OCI-LY1 (cell line): Measurements from ENCODE around the gene SNX27.

ENCODE experiments used
- H2AFZ ChIP-seq: fragments of 200-600 bp; sonication (generic), shearing (Covaris generic); 2 replicates; pipeline ENCODE4 v1.6.0; 2014; ENCODE audit warnings: antibody characterized with exemption, mild to moderate bottlenecking, low read length
- H3F3A ChIP-seq: fragments of 200-600 bp; sonication (generic), shearing (Covaris generic); 2 replicates; pipeline ENCODE4 v1.6.0; 2014; ENCODE audit warnings: mild to moderate bottlenecking, antibody characterized with exemption, low read length, moderate library complexity; ENCODE audit not compliant: insufficient read depth
- H3K27ac ChIP-seq: fragments of 200-600 bp; sonication (generic); 2 replicates; pipeline ENCODE4 v1.5.1; 2014; ENCODE audit warnings: low read length, mixed run types, mild to moderate bottlenecking, low read depth; ENCODE audit not compliant: poor library complexity, severe bottlenecking
- H3K27me3 ChIP-seq: fragments of 200-600 bp; sonication (generic); 2 replicates; pipeline ENCODE4 v1.6.0; 2014; ENCODE audit warnings: antibody characterized with exemption, mild to moderate bottlenecking, low read length, moderate library complexity; ENCODE audit not compliant: insufficient read depth
- H3K36me3 ChIP-seq: fragments of 200-600 bp; sonication (generic); 2 replicates; pipeline ENCODE4 v1.6.1; 2014; ENCODE audit warnings: mild to moderate bottlenecking, antibody characterized with exemption, low read length, moderate library complexity, mixed read lengths; ENCODE audit not compliant: insufficient read depth
- H3K4me1 ChIP-seq: fragments of 200-600 bp; sonication (generic); 2 replicates; pipeline ENCODE4 v1.5.1; 2014; ENCODE audit warnings: mild to moderate bottlenecking, low read length, moderate library complexity; ENCODE audit not compliant: insufficient read depth, severe bottlenecking
- H3K4me2 ChIP-seq: fragments of 200-600 bp; sonication (generic), shearing (Covaris generic); 2 replicates; pipeline ENCODE4 v1.6.1; 2014; ENCODE audit warnings: low read length
- H3K4me3 ChIP-seq: fragments of 200-600 bp; sonication (generic); 2 replicates; pipeline ENCODE4 v1.5.1; 2014; ENCODE audit warnings: low read length, low read depth, mild to moderate bottlenecking, mixed read lengths; ENCODE audit not compliant: poor library complexity, severe bottlenecking
- H3K79me2 ChIP-seq: fragments of 200-600 bp; shearing (Covaris generic); 2 replicates; pipeline ENCODE4 v1.6.1; 2016; ENCODE audit warnings: mixed run types, low read length, mixed read lengths; ENCODE audit not compliant: insufficient read depth
- H3K9ac ChIP-seq: fragments of 200-600 bp; sonication (generic), shearing (Covaris generic); 2 replicates; pipeline ENCODE4 v1.6.1; 2014; ENCODE audit warnings: mild to moderate bottlenecking, low read length, mixed read lengths
- H3K9me2 ChIP-seq: fragments of 200-600 bp; sonication (generic), shearing (Covaris generic); 2 replicates; pipeline ENCODE4 v1.6.1; 2014; ENCODE audit warnings: low read depth, mild to moderate bottlenecking, low read length, mixed read lengths
- H3K9me3 ChIP-seq: fragments of 200-600 bp; shearing (Covaris generic); 2 replicates; pipeline ENCODE4 v1.6.1; 2014; ENCODE audit warnings: low read length, mixed read lengths
- H4K20me1 ChIP-seq: fragments of 200-600 bp; sonication (generic), shearing (Covaris generic); 2 replicates; pipeline ENCODE4 v1.6.0; 2016; ENCODE audit warnings: mild to moderate bottlenecking, low read length; ENCODE audit not compliant: insufficient read depth
- EZH2 ChIP-seq: fragments of 200-600 bp; sonication (generic), shearing (Covaris generic); IDR thresholded peaks from 2 replicates; pipeline ENCODE4 v1.8.0; 2017; ENCODE audit warnings: borderline replicate concordance, mixed run types, mild to moderate bottlenecking, antibody characterized with exemption, low read length, moderate library complexity, mixed read lengths
- TF ChIP-seq, protein P1 (sequence below): fragments of 200-600 bp; sonication (generic), shearing (Covaris generic); IDR thresholded peaks from 2 replicates; pipeline ENCODE4 v1.5.1; 2017; ENCODE audit warnings: mild to moderate bottlenecking, antibody characterized with exemption, low read length, moderate library complexity, mixed read lengths

Gene SNX27

DNA sequence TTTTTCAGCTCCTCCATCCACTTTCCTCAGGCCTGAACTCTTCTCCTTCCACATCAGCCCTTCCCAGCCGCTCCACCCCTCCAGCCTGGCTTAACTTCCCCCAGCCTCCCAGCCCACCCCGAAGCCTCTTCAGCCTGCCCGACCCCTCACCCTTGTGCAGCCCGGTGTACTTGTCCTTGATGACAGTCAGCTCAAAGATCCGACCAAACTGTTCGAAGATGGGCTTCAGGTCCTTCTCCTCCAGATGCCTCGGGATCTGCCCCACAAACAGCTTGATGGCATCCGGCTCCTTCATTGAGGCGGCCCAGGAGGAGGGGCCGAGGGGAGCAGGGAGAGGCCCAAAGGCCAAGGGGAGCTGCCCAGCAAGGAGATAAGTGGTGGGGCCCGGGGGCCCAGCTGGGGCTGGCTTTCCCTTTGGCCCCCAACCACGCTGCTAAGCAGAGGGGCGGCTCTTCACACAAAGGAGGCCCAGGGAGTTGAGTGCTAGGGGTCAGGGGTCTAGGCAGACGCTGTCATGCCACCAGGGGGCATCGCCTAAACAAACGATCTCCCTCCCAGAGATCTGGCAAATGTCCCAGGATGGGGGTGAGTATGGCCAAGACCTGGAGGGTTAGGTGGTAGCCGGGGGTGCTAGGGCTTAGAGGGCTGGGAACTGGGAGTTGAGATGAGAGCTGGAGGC, 104.0 kb downstream of the SNX27 start:
- Histone ChIP-seq H3K4me3 (no peak overlapping the region), H3K79me2 (no peaks in the 10 kb centered on the region), H3K27ac (no peak overlapping the region), H2AFZ (no peak overlapping the region), H3K9me3 (no peaks in the 10 kb centered on the region), H3K9ac (no peak overlapping the region), H3K36me3 (no peaks in the 10 kb centered on the region), H3K9me2 (no peaks in the 10 kb centered on the region), H4K20me1 (no peaks in the 10 kb centered on the region), H3K27me3 (no peaks in the 10 kb centered on the region), H3F3A (no peaks in the 10 kb centered on the region), H3K4me1 (no peaks in the 10 kb centered on the region), H3K4me2 (no peak overlapping the region)
- TF ChIP-seq EZH2: no peak
- TF ChIP-seq, protein P1, sequence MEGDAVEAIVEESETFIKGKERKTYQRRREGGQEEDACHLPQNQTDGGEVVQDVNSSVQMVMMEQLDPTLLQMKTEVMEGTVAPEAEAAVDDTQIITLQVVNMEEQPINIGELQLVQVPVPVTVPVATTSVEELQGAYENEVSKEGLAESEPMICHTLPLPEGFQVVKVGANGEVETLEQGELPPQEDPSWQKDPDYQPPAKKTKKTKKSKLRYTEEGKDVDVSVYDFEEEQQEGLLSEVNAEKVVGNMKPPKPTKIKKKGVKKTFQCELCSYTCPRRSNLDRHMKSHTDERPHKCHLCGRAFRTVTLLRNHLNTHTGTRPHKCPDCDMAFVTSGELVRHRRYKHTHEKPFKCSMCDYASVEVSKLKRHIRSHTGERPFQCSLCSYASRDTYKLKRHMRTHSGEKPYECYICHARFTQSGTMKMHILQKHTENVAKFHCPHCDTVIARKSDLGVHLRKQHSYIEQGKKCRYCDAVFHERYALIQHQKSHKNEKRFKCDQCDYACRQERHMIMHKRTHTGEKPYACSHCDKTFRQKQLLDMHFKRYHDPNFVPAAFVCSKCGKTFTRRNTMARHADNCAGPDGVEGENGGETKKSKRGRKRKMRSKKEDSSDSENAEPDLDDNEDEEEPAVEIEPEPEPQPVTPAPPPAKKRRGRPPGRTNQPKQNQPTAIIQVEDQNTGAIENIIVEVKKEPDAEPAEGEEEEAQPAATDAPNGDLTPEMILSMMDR: peak; percentile 42; the same call in 1 of the 2 replicates

DNA sequence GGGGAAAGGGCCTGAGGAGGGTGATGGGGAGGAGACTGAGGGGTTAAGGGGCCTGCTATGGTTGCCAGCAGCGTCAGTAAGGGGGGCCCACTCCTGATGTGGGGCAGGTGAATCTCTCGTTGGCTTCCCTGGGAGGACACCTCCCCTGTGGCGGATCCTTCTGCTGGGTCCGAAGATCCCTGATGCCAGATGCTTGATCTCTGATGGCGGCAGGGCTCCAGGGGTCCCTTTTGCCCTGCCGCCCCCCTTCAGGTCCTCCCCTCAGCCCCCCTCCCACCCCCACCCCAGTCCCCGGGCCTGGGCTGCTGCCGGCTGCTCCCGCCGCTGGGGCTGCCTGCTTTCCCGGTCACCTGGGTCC, 104.5 kb downstream of the SNX27 start:
- Histone ChIP-seq H2AFZ (no peak overlapping the region), H3K4me2 (no peak overlapping the region), H3K27ac (no peak overlapping the region), H3F3A (no peaks in the 10 kb centered on the region), H3K36me3 (no peaks in the 10 kb centered on the region), H3K27me3 (no peaks in the 10 kb centered on the region), H3K9me2 (no peaks in the 10 kb centered on the region), H3K9ac (no peak overlapping the region), H3K9me3 (no peaks in the 10 kb centered on the region), H3K4me3 (no peak overlapping the region), H3K4me1 (peaks cover under 1% of the 10 kb centered on the region), H3K79me2 (no peaks in the 10 kb centered on the region), H4K20me1 (no peaks in the 10 kb centered on the region)
- TF ChIP-seq EZH2: no peak
- TF ChIP-seq, protein P1: no peak

DNA sequence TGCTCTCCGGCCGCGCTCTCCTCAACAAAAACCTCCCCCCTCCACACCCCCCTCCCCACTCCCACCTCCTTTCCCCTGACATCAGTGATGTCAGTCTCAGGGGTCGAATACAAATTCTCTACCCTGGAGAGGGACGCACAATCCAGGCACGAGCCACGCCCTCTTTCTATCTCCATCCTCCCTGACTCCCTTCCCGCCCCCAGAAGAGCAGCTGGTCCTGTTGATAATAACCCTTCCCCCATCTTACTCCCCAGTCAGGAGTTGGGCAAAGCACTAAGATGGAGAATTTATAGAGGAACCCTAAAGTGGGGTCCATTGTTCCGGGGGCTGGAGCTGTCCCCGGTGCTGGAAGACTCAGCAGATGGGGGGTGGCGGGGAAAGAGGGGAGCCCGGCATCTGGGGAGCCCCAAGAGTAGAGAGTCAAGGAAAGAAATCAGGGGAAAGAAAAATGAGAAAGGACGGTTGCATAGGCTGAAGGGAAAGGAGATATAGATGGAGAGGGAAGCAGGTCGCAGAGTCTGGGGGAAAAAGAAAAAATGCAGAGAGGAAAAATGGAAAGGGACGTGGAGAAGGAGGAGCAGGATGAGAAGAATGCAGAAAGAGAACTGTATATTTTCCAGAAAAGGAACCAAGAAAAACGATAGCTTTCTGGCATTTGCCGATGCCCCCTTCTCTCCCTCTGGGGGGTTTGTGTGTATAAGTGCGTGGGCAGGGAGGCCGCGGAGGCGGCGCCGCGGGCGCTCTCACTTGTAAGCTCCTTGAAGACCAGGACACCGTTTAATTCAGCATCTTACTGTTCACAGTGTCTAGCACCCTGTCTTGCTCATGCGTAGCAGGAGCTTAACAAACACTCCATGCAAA, 105.2 kb downstream of the SNX27 start, which contains the start of gene CELF3:
Gene CELF3, minus strand, starts transcription at position 33 of the 861 bp plus-strand sequence. CDS start 783 bp downstream, outside the sequence.
- H3K4me2 ChIP-seq: peak within 1 kb of the TSS; percentile 30; the same call in 1 of the 2 replicates

More for the DNA sequence above, 105.2 kb downstream of the SNX27 start, which contains the start of gene CELF3:
- Histone ChIP-seq H3K27ac (no peak within 1 kb of the TSS), H3F3A (no peaks in the 10 kb centered on the region), H3K4me1 (peaks cover 5% of the 10 kb centered on the region), H2AFZ (no peak within 1 kb of the TSS), H3K4me3 (no peak within 1 kb of the TSS), H3K27me3 (no peaks in the 10 kb centered on the region; the same call in 1 of the 2 replicates), H3K9me3 (no peaks in the 10 kb centered on the region), H4K20me1 (no peaks in the 10 kb centered on the region), H3K9me2 (no peaks in the 10 kb centered on the region), H3K9ac (no peak within 1 kb of the TSS), H3K79me2 (no peaks in the 10 kb centered on the region), H3K36me3 (no peaks in the 10 kb centered on the region)
- TF ChIP-seq, protein P1: no peak
- TF ChIP-seq EZH2: no peak
